HEK293 (cell line): ENCODE results near the gene SLC22A3.

Source experiments
- SP3 ChIP-seq: fragments of 450-650 bp; formaldehyde crosslinking; IDR thresholded peaks from 2 replicates; pipeline ENCODE4 v1.5.1; 2016; ENCODE audit warnings: missing biosample characterization, missing genetic modification characterization
- ZNF274 ChIP-seq, 2 experiments: fragments of 200-500 bp in 1 of 2; fragments of 450-650 bp in 1 of 2; sonication (Bioruptor generic) in 1 of 2; formaldehyde crosslinking in 1 of 2; IDR thresholded peaks; 2 replicates each; pipeline versions ENCODE4 v1.5.1 to v1.6.1; 2014 to 2016; ENCODE audit warnings: borderline replicate concordance in 1 of 2, inconsistent platforms in 1 of 2, low read length in 1 of 2, missing biosample characterization in 1 of 2, missing genetic modification characterization in 1 of 2
- ZNF776 ChIP-seq: fragments of 450-650 bp; formaldehyde crosslinking; IDR thresholded peaks from 2 replicates; pipeline ENCODE4 v1.5.0; 2017; ENCODE audit warnings: missing biosample characterization, missing genetic modification characterization, borderline replicate concordance
- TF ChIP-seq, protein P1 (sequence below): fragments of 450-650 bp; formaldehyde crosslinking; IDR thresholded peaks from 2 replicates; pipeline ENCODE4 v1.5.1; 2016; ENCODE audit warnings: missing biosample characterization, missing genetic modification characterization
- TF ChIP-seq, protein P2 (sequence below): fragments of 450-650 bp; formaldehyde crosslinking; IDR thresholded peaks from 2 replicates; pipeline ENCODE4 v1.5.1; 2016; ENCODE audit warnings: missing biosample characterization, missing genetic modification characterization, borderline replicate concordance

DNA sequence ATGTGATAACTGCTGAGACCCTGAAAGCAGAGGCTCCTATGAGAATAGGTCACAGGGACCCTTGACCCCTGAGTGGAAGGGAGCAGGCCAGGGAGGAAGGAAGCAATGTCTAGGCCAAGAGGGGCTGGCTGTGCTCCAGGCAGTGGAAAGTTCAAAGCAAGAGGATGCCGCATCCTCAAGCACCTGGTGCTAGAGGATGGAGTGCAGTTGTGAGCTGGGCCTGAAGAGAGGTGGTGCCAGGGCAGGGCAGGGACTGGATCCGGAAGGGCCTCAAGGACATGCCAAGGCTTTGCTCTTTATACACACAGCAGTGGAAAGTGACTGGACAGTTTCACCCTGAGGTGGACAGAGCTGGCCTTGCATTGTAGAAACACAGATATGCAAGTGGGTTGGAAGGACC, 97.0 kb downstream of the SLC22A3 start:
- TF ChIP-seq, protein P1, sequence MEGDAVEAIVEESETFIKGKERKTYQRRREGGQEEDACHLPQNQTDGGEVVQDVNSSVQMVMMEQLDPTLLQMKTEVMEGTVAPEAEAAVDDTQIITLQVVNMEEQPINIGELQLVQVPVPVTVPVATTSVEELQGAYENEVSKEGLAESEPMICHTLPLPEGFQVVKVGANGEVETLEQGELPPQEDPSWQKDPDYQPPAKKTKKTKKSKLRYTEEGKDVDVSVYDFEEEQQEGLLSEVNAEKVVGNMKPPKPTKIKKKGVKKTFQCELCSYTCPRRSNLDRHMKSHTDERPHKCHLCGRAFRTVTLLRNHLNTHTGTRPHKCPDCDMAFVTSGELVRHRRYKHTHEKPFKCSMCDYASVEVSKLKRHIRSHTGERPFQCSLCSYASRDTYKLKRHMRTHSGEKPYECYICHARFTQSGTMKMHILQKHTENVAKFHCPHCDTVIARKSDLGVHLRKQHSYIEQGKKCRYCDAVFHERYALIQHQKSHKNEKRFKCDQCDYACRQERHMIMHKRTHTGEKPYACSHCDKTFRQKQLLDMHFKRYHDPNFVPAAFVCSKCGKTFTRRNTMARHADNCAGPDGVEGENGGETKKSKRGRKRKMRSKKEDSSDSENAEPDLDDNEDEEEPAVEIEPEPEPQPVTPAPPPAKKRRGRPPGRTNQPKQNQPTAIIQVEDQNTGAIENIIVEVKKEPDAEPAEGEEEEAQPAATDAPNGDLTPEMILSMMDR (tag by site-specific recombination), result no peak
- TF ChIP-seq, protein P2, sequence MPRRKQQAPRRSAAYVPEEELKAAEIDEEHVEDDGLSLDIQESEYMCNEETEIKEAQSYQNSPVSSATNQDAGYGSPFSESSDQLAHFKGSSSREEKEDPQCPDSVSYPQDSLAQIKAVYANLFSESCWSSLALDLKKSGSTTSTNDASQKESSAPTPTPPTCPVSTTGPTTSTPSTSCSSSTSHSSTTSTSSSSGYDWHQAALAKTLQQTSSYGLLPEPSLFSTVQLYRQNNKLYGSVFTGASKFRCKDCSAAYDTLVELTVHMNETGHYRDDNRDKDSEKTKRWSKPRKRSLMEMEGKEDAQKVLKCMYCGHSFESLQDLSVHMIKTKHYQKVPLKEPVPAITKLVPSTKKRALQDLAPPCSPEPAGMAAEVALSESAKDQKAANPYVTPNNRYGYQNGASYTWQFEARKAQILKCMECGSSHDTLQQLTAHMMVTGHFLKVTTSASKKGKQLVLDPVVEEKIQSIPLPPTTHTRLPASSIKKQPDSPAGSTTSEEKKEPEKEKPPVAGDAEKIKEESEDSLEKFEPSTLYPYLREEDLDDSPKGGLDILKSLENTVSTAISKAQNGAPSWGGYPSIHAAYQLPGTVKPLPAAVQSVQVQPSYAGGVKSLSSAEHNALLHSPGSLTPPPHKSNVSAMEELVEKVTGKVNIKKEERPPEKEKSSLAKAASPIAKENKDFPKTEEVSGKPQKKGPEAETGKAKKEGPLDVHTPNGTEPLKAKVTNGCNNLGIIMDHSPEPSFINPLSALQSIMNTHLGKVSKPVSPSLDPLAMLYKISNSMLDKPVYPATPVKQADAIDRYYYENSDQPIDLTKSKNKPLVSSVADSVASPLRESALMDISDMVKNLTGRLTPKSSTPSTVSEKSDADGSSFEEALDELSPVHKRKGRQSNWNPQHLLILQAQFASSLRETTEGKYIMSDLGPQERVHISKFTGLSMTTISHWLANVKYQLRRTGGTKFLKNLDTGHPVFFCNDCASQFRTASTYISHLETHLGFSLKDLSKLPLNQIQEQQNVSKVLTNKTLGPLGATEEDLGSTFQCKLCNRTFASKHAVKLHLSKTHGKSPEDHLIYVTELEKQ (tag by site-specific recombination), result no peak
- TF ChIP-seq ZNF776 (tag by site-specific recombination) (no peak), ZNF274 (IDR thresholded peaks at IDR 0.05; ENCODE audit: low read length) (no peak), ZNF274 (tag by site-specific recombination; IDR thresholded peaks at IDR 0.05; ENCODE audit: borderline replicate concordance) (no peak), SP3 (no peak)
